HepG2 (cell line): ENCODE data around the gene DHX8. TPM values are rescaled to one million over a fixed set of nuclear protein-coding genes. Genes with fewer than 3 reads are reported as not detected.
A peak's percentile ranks its signal among the peaks of the same experiment; 100 is the strongest.

Experiments
- DZIP1 ChIP-seq: sonication (generic); formaldehyde crosslinking; IDR thresholded peaks from 2 replicates; pipeline ENCODE4 v1.5.0; 2020; ENCODE audit warnings: mild to moderate bottlenecking, missing genetic modification reagents
- ETV6 ChIP-seq: sonication (generic); formaldehyde crosslinking; conservative IDR thresholded peaks from 2 replicates; pipeline ENCODE4 v1.4.0; 2020; ENCODE audit warnings: missing genetic modification reagents
- HDAC1 ChIP-seq: sonication (generic); formaldehyde crosslinking; IDR thresholded peaks from 2 replicates; pipeline ENCODE4 v1.5.1; 2020; ENCODE audit warnings: mild to moderate bottlenecking, missing genetic modification reagents
- HMGXB3 ChIP-seq: sonication (generic); formaldehyde crosslinking; IDR thresholded peaks from 2 replicates; pipeline ENCODE4 v1.4.0; 2020; ENCODE audit warnings: missing genetic modification reagents, borderline replicate concordance
- KLF16 ChIP-seq, 2 experiments: sonication (generic) in 1 of 2; formaldehyde crosslinking in 1 of 2; IDR thresholded peaks; 2 replicates each; pipeline versions ENCODE4 v1.6.1 to v1.8.0; 2016 to 2023; ENCODE audit warnings: missing genetic modification reagents in 2 of 2, missing compliant biosample characterization in 1 of 2
- MAZ ChIP-seq, 2 experiments: sonication (generic) in 1 of 2; formaldehyde crosslinking in 1 of 2; IDR thresholded peaks; 2 replicates each; pipeline versions ENCODE4 v1.5.0 to v1.6.1; 2012 to 2020; ENCODE audit warnings: low read depth in 2 of 2, mild to moderate bottlenecking in 2 of 2, borderline replicate concordance in 1 of 2, improper control_type of control experiment in 1 of 2, low read length in 1 of 2, missing genetic modification reagents in 1 of 2, moderate library complexity in 1 of 2
- MYC ChIP-seq: sonication (generic); formaldehyde crosslinking; IDR thresholded peaks from 2 replicates; pipeline ENCODE4 v1.9.0; 2021; ENCODE audit warnings: missing genetic modification reagents, borderline replicate concordance
- NFIC ChIP-seq: IDR thresholded peaks from 2 replicates; pipeline ENCODE4 v1.6.1; 2012; ENCODE audit warnings: mild to moderate bottlenecking, low read length, inconsistent platforms
- PHF21A ChIP-seq: sonication (generic); formaldehyde crosslinking; IDR thresholded peaks from 2 replicates; pipeline ENCODE4 v1.5.0; 2020; ENCODE audit warnings: mild to moderate bottlenecking, missing genetic modification reagents
- RNF219 ChIP-seq: sonication (generic); formaldehyde crosslinking; IDR thresholded peaks from 2 replicates; pipeline ENCODE4 v1.5.0; 2020; ENCODE audit warnings: mild to moderate bottlenecking, missing genetic modification reagents
- SMAD9 ChIP-seq: sonication (generic); formaldehyde crosslinking; IDR thresholded peaks from 2 replicates; pipeline ENCODE4 v1.5.1; 2020; ENCODE audit warnings: mild to moderate bottlenecking, missing genetic modification reagents
- TOPORS ChIP-seq: sonication (generic); formaldehyde crosslinking; IDR thresholded peaks from 2 replicates; pipeline ENCODE4 v1.8.0; 2023; ENCODE audit warnings: mild to moderate bottlenecking, missing genetic modification reagents
- ZKSCAN5 ChIP-seq: sonication (generic); formaldehyde crosslinking; IDR thresholded peaks from 2 replicates; pipeline ENCODE4 v1.5.1; 2020; ENCODE audit warnings: mild to moderate bottlenecking, missing genetic modification reagents
- ZMAT3 ChIP-seq: sonication (generic); formaldehyde crosslinking; conservative IDR thresholded peaks from 2 replicates; pipeline ENCODE4 v1.7.0; 2021; ENCODE audit warnings: missing genetic modification reagents
- ZNF225 ChIP-seq: sonication (generic); formaldehyde crosslinking; IDR thresholded peaks from 2 replicates; pipeline ENCODE4 v1.4.0; 2020; ENCODE audit warnings: mild to moderate bottlenecking, missing genetic modification reagents
- ZNF383 ChIP-seq: sonication (generic); formaldehyde crosslinking; IDR thresholded peaks from 2 replicates; pipeline ENCODE4 v1.4.0; 2020; ENCODE audit warnings: missing genetic modification reagents, mild to moderate bottlenecking, borderline replicate concordance
- ZNF597 ChIP-seq: sonication (generic); formaldehyde crosslinking; IDR thresholded peaks from 2 replicates; pipeline ENCODE4 v1.5.0; 2020; ENCODE audit warnings: missing genetic modification reagents
- ZNF720 ChIP-seq: sonication (generic); formaldehyde crosslinking; IDR thresholded peaks from 2 replicates; pipeline ENCODE4 v1.4.0; 2020; ENCODE audit warnings: missing genetic modification reagents
- polyA plus RNA-seq, 8 experiments: library from polyadenylated mRNA; depleted of rRNA in 3 of 8; stranded (reverse) in 7 of 8; unstranded in 1 of 8; fragments of >200 nt; fragmentation: Illumina TruSeq in 4 of 8; extraction: Trizol in 4 of 8; gene quantifications; 2 replicates each; pipeline versions ENCODE4 v1.2.1 to v1.2.3, GENCODE V29; 2011 to 2016; ENCODE audit warnings: low read depth in 4 of 8, missing spikeins in 1 of 8, mixed read lengths in 1 of 8; ENCODE audit not compliant: insufficient read depth in 1 of 8
- total RNA-seq, 5 experiments: library from RNA; depleted of rRNA; stranded (reverse); fragments of >200 nt; fragmentation: Illumina TruSeq; extraction: Trizol; gene quantifications; 2 replicates each; pipeline ENCODE4 v1.2.3, GENCODE V29; 2016; ENCODE audit warnings: low read depth in 1 of 5

Gene DHX8
- total and polyA plus RNA-seq, 2 of the 13 experiments (the other 11 are each of a cell fraction or from before 2014, with no cell fraction given): 24.8 to 48.9 TPM

- TF ChIP-seq RNF219 (CRISPR knock-in tag) (peak; percentile 35; the same call in 1 of the 2 replicates), ETV6 (CRISPR knock-in tag) (peak; percentile 95), ZNF597 (CRISPR knock-in tag) (no peak), KLF16 (CRISPR knock-in tag; IDR thresholded peaks at IDR 0.05) (peak in 1 of 2 experiments; percentile 97; a peak in 3 of 4 replicates), PHF21A (peak; percentile 99), MAZ (IDR thresholded peaks at IDR 0.05; ENCODE audit: borderline replicate concordance, low read depth, low read length) (peak; percentile 95), MAZ (CRISPR knock-in tag; IDR thresholded peaks at IDR 0.05; ENCODE audit: low read depth) (peak; percentile 99), HMGXB3 (peak; percentile 74), ZNF720 (CRISPR knock-in tag) (peak; percentile 59; the same call in 1 of the 2 replicates), NFIC (peak; percentile 89), TOPORS (CRISPR knock-in tag) (peak; percentile 93), ZMAT3 (CRISPR knock-in tag) (peak; percentile 79), ZNF383 (CRISPR knock-in tag) (peak; percentile 93; the same call in 1 of the 2 replicates), SMAD9 (CRISPR knock-in tag) (no peak; the same call in 1 of the 2 replicates), DZIP1 (peak; percentile 46; the same call in 1 of the 2 replicates), ZKSCAN5 (no peak), HDAC1 (peak; percentile 93), MYC (CRISPR knock-in tag) (peak; percentile 73; the same call in 1 of the 2 replicates), ZNF225 (CRISPR knock-in tag) (no peak; the same call in 1 of the 2 replicates)
Observed at GRCh38 chr17:43530288-43531081, 46.7 kb downstream of the DHX8 start (continued).
